NCI-H2107 (cell line): ENCODE data around the gene TELO2.
A peak's percentile ranks its signal among the peaks of the same experiment; 100 is the strongest.

Experiments used
- DNase-seq: peaks from one replicate; lab custom pipeline; 2025; lab: John Stamatoyannopoulos, UW

Gene TELO2

DNA sequence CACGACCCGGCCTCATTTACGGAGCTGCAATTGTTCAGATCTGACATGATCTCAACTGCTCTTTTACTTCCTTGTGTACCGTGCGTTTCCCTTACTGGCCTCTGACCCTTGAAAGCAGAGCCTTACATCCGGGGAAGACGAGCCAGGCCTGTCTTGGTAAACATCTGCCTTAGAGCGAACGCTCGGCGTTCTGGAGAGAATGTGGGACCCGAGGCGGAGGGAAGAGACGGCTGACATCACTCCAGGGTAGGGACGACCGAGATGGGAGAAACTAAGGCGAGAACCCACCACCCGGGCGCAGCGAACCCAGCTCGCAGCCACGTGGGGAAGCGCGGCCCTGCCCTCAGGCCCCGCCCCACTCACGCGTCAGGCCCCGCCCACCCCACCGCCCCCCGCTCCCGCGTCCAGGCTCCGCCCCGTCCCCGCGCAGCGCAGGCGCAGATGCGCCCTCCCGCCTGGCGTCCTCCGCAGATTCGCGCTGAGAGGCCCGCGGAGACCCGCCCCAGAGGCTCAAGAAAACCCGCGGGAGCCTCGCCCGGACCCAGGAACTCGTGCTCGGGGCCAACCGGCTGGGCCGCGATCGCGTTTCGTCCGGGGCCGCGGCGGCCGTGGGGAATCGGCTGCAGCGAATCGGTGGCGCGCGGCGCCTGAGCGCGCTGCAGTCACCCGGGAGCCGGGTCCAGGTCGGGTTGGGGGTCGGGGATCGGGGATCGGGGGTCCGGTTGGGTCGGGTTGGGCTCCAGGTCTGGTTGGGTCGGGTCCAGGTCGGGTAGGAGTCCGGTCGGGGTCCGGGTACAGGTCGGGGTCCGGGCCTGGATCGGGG is at the start of gene TELO2:
TELO2 (plus strand) TSS at position 438 of the 823 bp plus-strand sequence. CDS start 922 bp downstream, outside the sequence.
- peak; percentile 57 for DNase-seq

DNA sequence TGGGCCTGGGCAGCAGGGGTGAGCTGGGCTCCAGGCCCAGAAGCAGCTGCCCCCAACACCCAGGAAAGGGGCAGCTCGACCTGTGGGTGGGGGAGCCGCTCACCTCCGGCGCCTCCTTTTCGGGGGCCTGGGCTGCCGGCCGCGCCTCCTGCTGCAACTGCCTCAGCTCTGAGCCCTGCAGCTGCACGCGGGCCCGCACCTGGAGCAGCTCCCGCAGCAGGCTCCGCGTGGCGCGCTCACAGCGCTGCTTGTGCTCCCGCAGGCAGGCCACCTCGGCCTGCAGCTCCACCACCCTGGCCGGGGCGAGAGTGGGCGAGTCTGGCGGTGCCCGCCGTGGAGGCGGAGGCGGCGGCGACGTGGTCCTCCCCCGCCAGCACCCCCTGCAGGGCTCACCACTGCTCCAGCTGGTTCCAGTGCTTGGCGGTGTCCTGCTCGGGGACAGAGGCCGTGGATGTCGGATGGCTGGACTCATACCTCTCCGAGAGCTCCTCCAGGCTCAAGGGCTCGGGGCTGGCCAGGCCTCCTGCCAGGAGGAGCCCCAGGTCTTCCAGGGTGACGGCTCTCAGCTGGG is 49.7 kb upstream of the TELO2 start:
- DNase-seq = no peak

DNA sequence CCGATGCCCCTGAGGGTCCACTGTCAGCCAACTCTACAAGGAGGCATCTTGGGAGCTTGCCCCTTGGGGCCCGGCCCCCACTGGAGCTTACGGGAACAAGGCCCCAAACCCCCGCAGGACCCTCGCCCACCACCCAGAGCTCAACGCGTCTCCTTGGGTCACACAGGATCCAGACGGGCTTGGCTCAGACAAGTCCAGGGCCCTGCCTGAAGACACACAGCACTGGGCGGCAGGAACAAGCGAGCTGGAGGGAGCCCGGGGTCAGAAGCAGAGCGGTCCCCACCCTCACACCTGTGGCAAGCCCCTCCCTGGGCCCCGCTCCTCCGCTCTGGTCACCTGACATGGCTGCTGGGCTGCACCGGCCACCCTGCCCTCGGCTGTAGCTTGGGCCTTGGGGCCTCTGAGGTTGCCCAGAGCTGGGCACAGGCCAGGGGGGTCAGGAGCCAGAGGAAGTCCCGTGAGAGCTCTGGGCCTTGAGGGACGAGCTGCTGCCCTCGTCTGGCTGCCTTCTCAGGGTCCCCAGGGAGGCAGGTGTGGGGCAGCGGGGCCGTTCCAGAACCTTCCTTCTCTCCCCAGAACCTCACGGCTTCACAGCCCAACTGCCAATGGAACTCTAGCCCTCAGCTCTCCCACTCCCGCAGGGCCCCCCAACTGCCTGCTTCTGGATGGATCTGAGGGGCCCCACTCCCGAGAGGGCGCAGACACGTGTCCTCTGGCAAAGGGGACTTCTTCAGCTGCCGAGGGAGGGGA is 49.0 kb upstream of the TELO2 start, which contains the start of gene CCDC154:
CCDC154 (minus strand) TSS at position 577 of the 750 bp plus-strand sequence; CDS start at position 343, 234 bp downstream.
- no peak for DNase-seq

- no peak for DNase-seq
These were observed 48.2 kb upstream of the TELO2 start for GRCh38 chr16:1444730-1445517.

DNA sequence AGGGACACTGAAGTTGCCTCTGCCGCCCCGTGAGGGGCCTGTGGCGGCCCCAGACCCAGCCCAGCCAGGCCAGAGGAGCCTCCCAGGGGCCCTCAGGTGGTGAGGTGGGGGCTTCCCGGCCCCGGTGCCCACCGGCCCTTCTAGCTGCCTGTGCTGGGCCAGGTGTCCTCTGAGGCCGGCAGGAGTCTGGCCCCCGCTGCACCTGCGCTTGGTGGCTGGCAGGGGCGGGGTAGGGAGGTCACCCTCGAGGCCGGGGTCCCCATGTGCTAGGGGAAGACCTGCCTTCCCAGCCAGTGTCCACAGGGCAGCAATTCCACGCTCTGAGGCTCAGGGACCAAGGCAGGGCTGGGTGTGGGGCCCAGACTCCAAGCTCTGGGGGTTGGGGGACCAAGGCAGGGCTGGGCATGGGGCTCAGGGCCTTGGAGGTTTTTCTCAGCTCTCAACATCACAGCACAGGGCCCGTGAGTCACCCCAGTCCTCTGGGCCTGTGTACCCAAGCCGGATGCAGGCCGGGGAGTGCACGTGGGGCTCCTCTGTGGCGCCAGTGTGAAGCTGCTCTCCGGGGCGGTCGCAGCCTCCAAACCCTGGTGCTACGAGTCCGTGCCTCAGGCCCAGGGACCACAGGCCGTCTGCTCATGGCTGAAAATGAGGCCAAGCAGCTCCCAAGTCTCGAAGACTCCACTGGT is 47.5 kb upstream of the TELO2 start:
- DNase-seq = no peak

- no peak for DNase-seq
These were observed 46.7 kb upstream of the TELO2 start for GRCh38 chr16:1446296-1447080.

DNA sequence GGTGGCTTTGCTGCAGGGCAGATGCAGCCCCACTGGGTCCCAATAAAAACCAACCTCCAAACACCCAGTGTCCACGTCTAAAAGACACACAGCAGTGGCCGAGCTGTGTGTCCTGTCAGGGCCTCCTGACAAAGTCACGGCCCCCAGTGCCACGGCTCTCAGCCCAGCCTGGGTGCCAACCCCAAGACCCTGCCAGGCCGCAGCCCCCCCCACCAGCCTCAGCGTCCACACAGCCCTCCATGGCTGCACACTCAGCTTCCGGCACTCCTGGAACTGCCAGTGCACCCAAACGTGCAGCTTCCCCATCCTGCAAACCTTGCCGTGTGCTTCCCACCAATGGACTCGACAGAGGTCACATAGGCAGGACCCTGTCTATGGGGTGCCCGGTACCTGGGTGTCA is 45.2 kb upstream of the TELO2 start:
- no peak for DNase-seq

GRCh38 chr16:1448536-1449116 is 44.5 kb upstream of the TELO2 start:
- no peak for DNase-seq

- DNase-seq = no peak
These were observed 43.9 kb upstream of the TELO2 start for GRCh38 chr16:1449201-1449788.

- DNase-seq = no peak
These were observed 42.9 kb upstream of the TELO2 start for GRCh38 chr16:1450218-1450617.

GRCh38 chr16:1450841-1451240 is 42.3 kb upstream of the TELO2 start:
- DNase-seq = no peak

- DNase-seq = no peak
These were observed 41.3 kb upstream of the TELO2 start for GRCh38 chr16:1451702-1452392.

DNA sequence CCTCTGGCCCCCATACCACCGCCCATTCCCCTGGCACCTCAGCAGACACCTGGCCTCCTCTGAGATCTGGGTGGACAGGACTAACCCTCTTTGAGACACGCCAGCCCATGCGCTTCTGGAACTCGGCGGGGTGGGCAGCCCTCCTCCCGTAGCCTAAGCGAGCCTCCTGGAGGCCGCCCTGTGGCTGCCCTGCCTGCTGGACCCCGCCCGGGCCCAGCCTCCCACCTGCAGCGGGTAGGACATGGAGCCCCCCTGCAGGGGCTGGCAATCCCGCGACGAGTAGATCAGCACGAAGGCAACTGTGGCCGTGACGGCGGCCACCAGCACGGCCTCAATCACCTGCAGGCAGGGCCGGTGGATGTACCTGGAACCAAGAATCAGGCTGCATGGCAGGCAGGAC is 40.6 kb upstream of the TELO2 start:
- DNase-seq = no peak

GRCh38 chr16:1453316-1453715 is 39.8 kb upstream of the TELO2 start:
- no peak for DNase-seq

GRCh38 chr16:1454561-1454960 is 38.6 kb upstream of the TELO2 start:
- DNase-seq = no peak

GRCh38 chr16:1455190-1456171 is 37.7 kb upstream of the TELO2 start:
- DNase-seq = no peak

DNA sequence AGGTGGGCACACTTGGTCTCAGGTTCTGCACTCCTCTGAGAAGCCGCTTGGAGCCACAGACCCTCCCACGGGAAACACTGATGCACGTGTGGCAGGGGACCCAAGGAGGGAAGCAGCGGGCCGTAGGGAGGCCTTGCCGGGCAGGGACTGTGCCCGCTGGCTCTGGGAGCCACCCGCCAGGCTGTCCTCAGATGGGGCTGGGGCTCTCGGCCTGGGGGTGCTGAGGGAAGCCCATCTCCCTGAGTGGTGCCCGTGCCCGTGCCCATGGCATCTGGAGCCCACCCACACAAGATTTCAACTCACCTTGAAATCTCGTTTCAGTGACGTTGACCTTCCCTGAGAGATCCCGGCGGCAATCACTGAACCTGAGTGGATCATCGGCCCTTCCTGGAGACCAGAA is 36.2 kb upstream of the TELO2 start:
- DNase-seq = no peak
